Measurements from ENCODE around the gene MAPT. TPM values are rescaled to one million over a fixed set of nuclear protein-coding genes. Genes with fewer than 3 reads are reported as not detected.

Gene MAPT
- total RNA-seq, 1 donor from 2014 or later: 6.1 TPM

- intact Hi-C loops (cut with DNase I): no loop called here
- TF ChIP-seq POLR2AphosphoS5 (IDR thresholded peaks at IDR 0.05; ENCODE audit: insufficient read depth in 1 of 2, low read depth in 1 of 2) (no peak), POLR2A (IDR thresholded peaks at IDR 0.05) (no peak), CTCF (IDR thresholded peaks at IDR 0.05) (no peak)
- H3K27ac ChIP-seq: no peak overlapping the region
- no peak for DNase-seq (ENCODE audit: extremely low spot score in 2 of 2)
- no peak overlapping the region for H3K4me3 ChIP-seq
- no peaks in the 10 kb centered on the region for H3K36me3 ChIP-seq
- peaks cover 9% of the 10 kb centered on the region for H3K4me1 ChIP-seq
- no peaks in the 10 kb centered on the region for H3K27me3 ChIP-seq
- H3K9me3 ChIP-seq: no peaks in the 10 kb centered on the region
Measured at GRCh38 chr17:45973946-45974859, 79.8 kb downstream of the MAPT start.

- no peaks in the 10 kb centered on the region for H3K36me3 ChIP-seq
- H3K4me3 ChIP-seq: no peak overlapping the region
- H3K4me1 ChIP-seq: peaks cover 9% of the 10 kb centered on the region
- intact Hi-C loops (cut with DNase I): no loop called here
- no peak overlapping the region for H3K27ac ChIP-seq
- no peak for TF ChIP-seq CTCF (IDR thresholded peaks at IDR 0.05)
- TF ChIP-seq POLR2A (IDR thresholded peaks at IDR 0.05): no peak
- no peak for TF ChIP-seq POLR2AphosphoS5 (IDR thresholded peaks at IDR 0.05; ENCODE audit: insufficient read depth in 1 of 2, low read depth in 1 of 2)
- no peaks in the 10 kb centered on the region for H3K9me3 ChIP-seq
- no peak for DNase-seq (ENCODE audit: extremely low spot score in 2 of 2)
- no peaks in the 10 kb centered on the region for H3K27me3 ChIP-seq
Measured at GRCh38 chr17:45974916-45975630, 80.7 kb downstream of the MAPT start.

- no peak for DNase-seq (ENCODE audit: extremely low spot score in 2 of 2)
- Histone ChIP-seq H3K9me3 (no peaks in the 10 kb centered on the region), H3K36me3 (no peaks in the 10 kb centered on the region), H3K27me3 (no peaks in the 10 kb centered on the region), H3K27ac (no peak overlapping the region), H3K4me1 (peaks cover 9% of the 10 kb centered on the region), H3K4me3 (no peak overlapping the region)
- intact Hi-C loops (cut with DNase I): no loop called here
- TF ChIP-seq POLR2A (IDR thresholded peaks at IDR 0.05): no peak
- no peak for TF ChIP-seq CTCF (IDR thresholded peaks at IDR 0.05)
- TF ChIP-seq POLR2AphosphoS5 (IDR thresholded peaks at IDR 0.05; ENCODE audit: insufficient read depth in 1 of 2, low read depth in 1 of 2): no peak
Measured at GRCh38 chr17:45975640-45976295, 81.4 kb downstream of the MAPT start.

- Histone ChIP-seq H3K27ac (no peak overlapping the region), H3K27me3 (no peaks in the 10 kb centered on the region), H3K9me3 (no peaks in the 10 kb centered on the region), H3K36me3 (no peaks in the 10 kb centered on the region), H3K4me1 (peaks cover 9% of the 10 kb centered on the region), H3K4me3 (no peak overlapping the region)
- TF ChIP-seq CTCF (IDR thresholded peaks at IDR 0.05) (no peak), POLR2AphosphoS5 (IDR thresholded peaks at IDR 0.05; ENCODE audit: insufficient read depth in 1 of 2, low read depth in 1 of 2) (no peak), POLR2A (IDR thresholded peaks at IDR 0.05) (no peak)
- intact Hi-C loops (cut with DNase I): no loop called here
- DNase-seq (ENCODE audit: extremely low spot score in 2 of 2): no peak
Measured at GRCh38 chr17:45976391-45976754, 82.0 kb downstream of the MAPT start.
